Measurements from ENCODE around the gene ACOX3. TPM values are rescaled to one million over a fixed set of nuclear protein-coding genes. Genes with fewer than 3 reads are reported as not detected.

The ACOX3 gene
- total and polyA plus RNA-seq, 8 donors, result 13.5 to 45.5 (median 32.8) TPM

DNA sequence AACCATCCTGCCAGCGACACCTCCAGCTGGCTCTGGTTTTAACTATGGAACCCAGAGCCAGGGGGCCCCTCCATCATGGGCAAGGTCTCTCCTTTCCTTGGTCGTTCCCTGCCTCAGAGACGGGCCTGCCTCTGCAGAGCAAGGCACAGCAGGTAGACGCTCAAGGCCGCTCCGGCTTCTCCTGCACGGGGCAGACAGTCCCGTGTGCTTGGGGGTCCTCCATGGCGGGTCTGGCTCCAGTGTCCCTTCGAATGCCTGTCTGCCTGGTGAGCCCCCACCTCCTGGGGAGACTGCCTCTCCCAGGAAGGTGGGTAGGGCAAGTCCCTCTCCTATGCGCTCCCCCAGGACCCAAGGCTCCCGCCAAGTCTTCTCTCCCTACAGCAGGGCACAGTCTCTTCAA is 71.5 kb downstream of the ACOX3 start:
- H3K9me3 ChIP-seq, result no peaks in the 10 kb centered on the region
- H3K4me3 ChIP-seq, result no peak overlapping the region
- peaks cover 11 to 68% (median 54%) of the 10 kb centered on the region in 4 donors for H3K36me3 ChIP-seq
- no peaks in the 10 kb centered on the region for H3K27me3 ChIP-seq
- WGBS, 5 donors, result 90 to 97% (median 94%) methylated on average over 11 to 12 of the region's 12 CpGs
- H3K27ac ChIP-seq, result no peak overlapping the region
- TF ChIP-seq POLR2A (IDR thresholded peaks at IDR 0.05), result no peak
- no peaks in the 10 kb centered on the region for H3K4me1 ChIP-seq
- DNase-seq, result no peak
- intact Hi-C loops (cut with DNase I; ENCODE audit: low total_unique reads), result no loop called here

DNA sequence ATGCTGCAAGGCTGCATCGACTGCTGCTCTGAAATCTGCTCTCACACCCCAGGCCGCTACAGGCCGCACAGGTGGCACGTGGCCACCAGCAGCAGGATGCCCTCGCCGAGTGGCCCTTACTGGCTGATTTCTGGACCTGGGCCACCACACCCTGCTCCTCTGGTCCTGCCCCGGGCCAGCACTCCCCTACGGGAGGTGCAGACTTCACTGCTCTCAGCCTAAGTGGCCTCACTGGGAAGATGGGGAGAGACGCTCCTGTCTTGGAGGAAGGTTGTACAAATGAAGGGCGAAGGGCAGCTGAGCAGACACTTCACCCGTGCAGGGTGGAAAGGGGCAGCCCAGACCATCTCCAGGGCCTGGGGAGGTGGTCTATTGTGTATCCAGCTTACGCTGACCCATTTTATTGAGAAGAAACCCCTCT is 72.5 kb downstream of the ACOX3 start:
- Histone ChIP-seq H3K4me1 (peaks cover 0 to 1% (median 0%) of the 10 kb centered on the region in 4 donors), H3K4me3 (no peak overlapping the region), H3K9me3 (no peaks in the 10 kb centered on the region), H3K27me3 (no peaks in the 10 kb centered on the region), H3K27ac (no peak overlapping the region), H3K36me3 (peaks cover 11 to 59% (median 45%) of the 10 kb centered on the region in 4 donors)
- no peak for DNase-seq
- TF ChIP-seq POLR2A (IDR thresholded peaks at IDR 0.05) (no peak), POLR2AphosphoS5 (IDR thresholded peaks at IDR 0.05) (no peak), CTCF (IDR thresholded peaks at IDR 0.05) (no peak), EP300 (IDR thresholded peaks at IDR 0.05) (no peak)
- intact Hi-C loops (cut with DNase I; ENCODE audit: low total_unique reads), result no loop called here
- WGBS, 5 donors, result 83 to 91% (median 86%) methylated on average over 9 to 12 of the region's 12 CpGs

- DNase-seq, result no peak
- H3K27ac ChIP-seq, result no peak overlapping the region
- intact Hi-C loops (cut with DNase I; ENCODE audit: low total_unique reads), result no loop called here
- H3K36me3 ChIP-seq, result peaks cover 11 to 45% (median 36%) of the 10 kb centered on the region in 4 donors
- TF ChIP-seq POLR2A (IDR thresholded peaks at IDR 0.05) (no peak), CTCF (IDR thresholded peaks at IDR 0.05) (no peak), POLR2AphosphoS5 (IDR thresholded peaks at IDR 0.05) (no peak), EP300 (IDR thresholded peaks at IDR 0.05) (no peak)
- no peaks in the 10 kb centered on the region for H3K27me3 ChIP-seq
- no peak overlapping the region for H3K4me3 ChIP-seq
- peaks cover 0 to 5% (median 0%) of the 10 kb centered on the region in 4 donors for H3K9me3 ChIP-seq
- 83 to 92% (median 89%) methylated on average over 17 of the region's 17 CpGs for WGBS, 5 donors
- H3K4me1 ChIP-seq, result peaks cover 0 to 3% (median 0%) of the 10 kb centered on the region in 4 donors
These were observed 73.9 kb downstream of the ACOX3 start for GRCh38 chr4:8366601-8367000.

GRCh38 chr4:8365951-8366350 is 74.6 kb downstream of the ACOX3 start:
- 75 to 95% (median 91%) methylated on average over 6 to 11 of the region's 11 CpGs for WGBS, 5 donors
- intact Hi-C loops (cut with DNase I; ENCODE audit: low total_unique reads), result no loop called here
- peaks cover 0 to 3% (median 0%) of the 10 kb centered on the region in 4 donors for H3K4me1 ChIP-seq
- no peaks in the 10 kb centered on the region for H3K27me3 ChIP-seq
- H3K4me3 ChIP-seq, result no peak overlapping the region
- no peak for DNase-seq
- H3K36me3 ChIP-seq, result peaks cover 11 to 39% (median 35%) of the 10 kb centered on the region in 4 donors
- TF ChIP-seq CTCF (IDR thresholded peaks at IDR 0.05), result no peak
- no peak for TF ChIP-seq POLR2AphosphoS5 (IDR thresholded peaks at IDR 0.05)
- TF ChIP-seq EP300 (IDR thresholded peaks at IDR 0.05), result no peak
- no peak for TF ChIP-seq POLR2A (IDR thresholded peaks at IDR 0.05)
- H3K9me3 ChIP-seq, result peaks cover 0 to 5% (median 0%) of the 10 kb centered on the region in 4 donors
- H3K27ac ChIP-seq, result no peak overlapping the region

DNA sequence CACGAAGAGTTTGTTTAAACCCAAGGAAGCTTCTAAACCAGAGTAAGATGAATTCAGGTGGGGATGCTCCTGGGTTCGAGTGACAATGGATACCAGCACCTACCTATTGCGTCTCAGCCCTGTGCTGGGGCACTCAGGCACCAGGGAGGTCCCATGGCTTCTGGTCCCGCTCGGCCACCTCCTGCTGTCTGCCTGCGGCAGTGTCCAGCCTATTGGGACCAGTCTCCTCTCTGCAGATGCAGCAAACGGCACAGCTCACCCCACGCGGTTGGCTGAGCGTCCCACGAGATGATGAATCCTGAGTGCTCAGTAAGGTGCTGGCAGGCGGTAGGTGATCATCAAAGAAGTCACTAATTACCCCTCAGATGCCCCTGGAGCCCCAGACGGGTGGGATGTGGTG is 75.2 kb downstream of the ACOX3 start:
- WGBS, 5 donors, result 87 to 93% (median 91%) methylated on average over 13 of the region's 13 CpGs
- intact Hi-C loops (cut with DNase I; ENCODE audit: low total_unique reads), result no loop called here
- Histone ChIP-seq H3K9me3 (peaks cover 0 to 5% (median 0%) of the 10 kb centered on the region in 4 donors), H3K27me3 (no peaks in the 10 kb centered on the region), H3K4me3 (no peak overlapping the region), H3K27ac (no peak overlapping the region), H3K36me3 (peaks cover 11 to 33% (median 30%) of the 10 kb centered on the region in 4 donors), H3K4me1 (peaks cover 0 to 3% (median 0%) of the 10 kb centered on the region in 4 donors)
- no peak for TF ChIP-seq EP300 (IDR thresholded peaks at IDR 0.05)
- TF ChIP-seq POLR2A (IDR thresholded peaks at IDR 0.05), result no peak
- no peak for TF ChIP-seq POLR2AphosphoS5 (IDR thresholded peaks at IDR 0.05)
- TF ChIP-seq CTCF (IDR thresholded peaks at IDR 0.05), result no peak
- DNase-seq, result no peak

All from stomach (tissue), 9 donors.